GM23248 (cell line): ENCODE data around the gene GNAQ. TPM values are rescaled to one million over a fixed set of nuclear protein-coding genes. Genes with fewer than 3 reads are reported as not detected.
A peak's percentile ranks its signal among the peaks of the same experiment; 100 is the strongest.

Experiments used
- DNase-seq: peaks from one replicate; pipeline ENCODE4 v3.0.0-alpha.2; 2015
- H2AFZ ChIP-seq: fragments of 200-600 bp; sonication (generic); 2 replicates; pipeline ENCODE4 v1.6.1; 2016; ENCODE audit warnings: antibody characterized with exemption
- H3F3A ChIP-seq: fragments of 200-600 bp; sonication (generic); 2 replicates; pipeline ENCODE4 v1.6.1; 2016; ENCODE audit warnings: mild to moderate bottlenecking, antibody characterized with exemption, mixed run types; ENCODE audit not compliant: insufficient read depth
- H3K27ac ChIP-seq: fragments of 200-600 bp; sonication (generic); 2 replicates; pipeline ENCODE4 v1.5.1; 2016; ENCODE audit warnings: mild to moderate bottlenecking
- H3K27me3 ChIP-seq: fragments of 200-600 bp; sonication (generic); replicated peaks from 2 replicates; pipeline ENCODE4 v1.6.1; 2016; ENCODE audit warnings: mild to moderate bottlenecking; ENCODE audit not compliant: insufficient read depth
- H3K36me3 ChIP-seq: fragments of 200-600 bp; sonication (generic); 2 replicates; pipeline ENCODE4 v1.6.1; 2016; ENCODE audit warnings: low read depth, mild to moderate bottlenecking
- H3K4me1 ChIP-seq: fragments of 200-600 bp; sonication (generic); 2 replicates; pipeline ENCODE4 v1.6.1; 2016; ENCODE audit warnings: mild to moderate bottlenecking; ENCODE audit not compliant: insufficient read depth
- H3K4me2 ChIP-seq: fragments of 200-600 bp; sonication (generic); one replicate; pipeline ENCODE4 v1.6.1; 2016; ENCODE audit warnings: mild to moderate bottlenecking; ENCODE audit not compliant: unreplicated experiment
- H3K4me3 ChIP-seq: fragments of 200-600 bp; sonication (generic); 2 replicates; pipeline ENCODE4 v1.5.1; 2016; ENCODE audit warnings: mild to moderate bottlenecking
- H3K79me2 ChIP-seq: fragments of 200-600 bp; sonication (generic); 2 replicates; pipeline ENCODE4 v1.6.1; 2016; ENCODE audit warnings: mild to moderate bottlenecking; ENCODE audit not compliant: insufficient read depth
- H3K9ac ChIP-seq: fragments of 200-600 bp; sonication (generic); 2 replicates; pipeline ENCODE4 v1.6.1; 2016; ENCODE audit warnings: mild to moderate bottlenecking
- H3K9me2 ChIP-seq: fragments of 200-600 bp; sonication (generic); 2 replicates; pipeline ENCODE4 v1.6.1; 2016; ENCODE audit warnings: mixed run types, mild to moderate bottlenecking, moderate library complexity; ENCODE audit not compliant: insufficient read depth
- H3K9me3 ChIP-seq: fragments of 200-600 bp; sonication (generic); one replicate; pipeline ENCODE4 v1.6.1; 2017; ENCODE audit warnings: low read depth
- H4K20me1 ChIP-seq: fragments of 200-600 bp; sonication (generic); 2 replicates; pipeline ENCODE4 v1.6.0; 2016; ENCODE audit not compliant: insufficient read depth
- EZH2 ChIP-seq: fragments of 200-600 bp; sonication (generic); IDR thresholded peaks from 2 replicates; pipeline ENCODE4 v1.6.1; 2018; ENCODE audit warnings: antibody characterized with exemption, mild to moderate bottlenecking; ENCODE audit not compliant: insufficient read depth, poor library complexity, severe bottlenecking
- EZH2phosphoT487 ChIP-seq: fragments of 200-600 bp; sonication (generic); IDR thresholded peaks from 2 replicates; pipeline ENCODE4 v1.6.1; 2018; ENCODE audit warnings: antibody characterized with exemption, moderate library complexity, mild to moderate bottlenecking, low read depth; ENCODE audit not compliant: insufficient read depth
- WGBS, 2 experiments: methylation state at CpG; one replicate each; pipeline ENCODE4 v1.1.6; 2015 to 2017; ENCODE audit warnings: low lambda C conversion rate in 2 of 2, low coverage in 1 of 2; ENCODE audit errors: missing lambda C conversion rate in 2 of 2; 5-methylcytosine and 5-hydroxymethylcytosine counted together
- in situ Hi-C: fragments of 300-500 bp; cut with MboI; formaldehyde crosslinking; loops from 2 replicates; pipeline ENCODE4 v1.15.0; 2020
- polyA plus RNA-seq: library from polyadenylated mRNA; unstranded; fragments of >200 nt; fragmentation: Nextera tagmentation; extraction: Ambion mirVana; gene quantifications from 2 replicates; pipeline ENCODE4 v1.2.1, GENCODE V29; 2016
- total RNA-seq: library from RNA; depleted of rRNA; stranded (reverse); fragments of >200 nt; shearing (Covaris generic); gene quantifications from 2 replicates; pipeline ENCODE4 v1.2.3, GENCODE V29; 2014

The GNAQ gene
- total and polyA plus RNA-seq, 2 experiments from 2014 or later, result 11.5 to 32.7 TPM

- no peaks in the 10 kb centered on the region for H3K27me3 ChIP-seq
- no peaks in the 10 kb centered on the region for H3K36me3 ChIP-seq
- no peak overlapping the region for H3K27ac ChIP-seq
- H3K4me2 ChIP-seq, result no peak overlapping the region
- no peaks in the 10 kb centered on the region for H3K9me2 ChIP-seq
- no peaks in the 10 kb centered on the region for H3K9me3 ChIP-seq
- H3K79me2 ChIP-seq, result peaks cover 69% of the 10 kb centered on the region
- WGBS, 2 experiments, result 47 to 54% methylated on average over 5 of the region's 5 CpGs
- peaks cover 6% of the 10 kb centered on the region; the same call in 1 of the 2 replicates for H3F3A ChIP-seq
- no peak overlapping the region for H2AFZ ChIP-seq
- peak; percentile 20 for DNase-seq
- peaks cover 4% of the 10 kb centered on the region; the same call in 1 of the 2 replicates for H4K20me1 ChIP-seq
- H3K4me1 ChIP-seq, result peaks cover 37% of the 10 kb centered on the region
- in situ Hi-C loops, result no loop called here
- no peak for TF ChIP-seq EZH2
- no peak for TF ChIP-seq EZH2phosphoT487
- H3K4me3 ChIP-seq, result no peak overlapping the region
- H3K9ac ChIP-seq, result no peak overlapping the region
These were observed 121.4 kb downstream of the GNAQ start for GRCh38 chr9:77910194-77910621.

GRCh38 chr9:77909306-77909705 lies 122.3 kb downstream of the GNAQ start:
- Histone ChIP-seq H4K20me1 (peaks cover 4% of the 10 kb centered on the region; the same call in 1 of the 2 replicates), H3K27ac (no peak overlapping the region), H3F3A (peaks cover 6% of the 10 kb centered on the region; the same call in 1 of the 2 replicates), H3K4me2 (no peak overlapping the region), H3K9me3 (no peaks in the 10 kb centered on the region), H2AFZ (no peak overlapping the region), H3K79me2 (peaks cover 68% of the 10 kb centered on the region), H3K9me2 (no peaks in the 10 kb centered on the region), H3K27me3 (no peaks in the 10 kb centered on the region), H3K4me3 (no peak overlapping the region), H3K4me1 (peaks cover 33% of the 10 kb centered on the region), H3K9ac (no peak overlapping the region), H3K36me3 (no peaks in the 10 kb centered on the region)
- WGBS, 2 experiments, result 95 to 99% methylated on average over 5 of the region's 5 CpGs
- in situ Hi-C loops, result no loop called here
- no peak for TF ChIP-seq EZH2phosphoT487
- TF ChIP-seq EZH2, result no peak
- DNase-seq, result no peak

- no peak for DNase-seq
- no peak overlapping the region for H2AFZ ChIP-seq
- in situ Hi-C loops, result no loop called here
- WGBS, 2 experiments, result 98 to 100% methylated on average over 2 of the region's 2 CpGs
- H3K9me2 ChIP-seq, result no peaks in the 10 kb centered on the region
- H3K36me3 ChIP-seq, result no peaks in the 10 kb centered on the region
- no peaks in the 10 kb centered on the region for H3F3A ChIP-seq
- no peak overlapping the region for H3K9ac ChIP-seq
- no peak for TF ChIP-seq EZH2phosphoT487
- TF ChIP-seq EZH2, result no peak
- H3K4me1 ChIP-seq, result peaks cover 23% of the 10 kb centered on the region
- H3K79me2 ChIP-seq, result peaks cover 63% of the 10 kb centered on the region
- no peaks in the 10 kb centered on the region for H3K9me3 ChIP-seq
- H3K27me3 ChIP-seq, result no peaks in the 10 kb centered on the region
- peaks cover 4% of the 10 kb centered on the region; the same call in 1 of the 2 replicates for H4K20me1 ChIP-seq
- no peak overlapping the region for H3K4me2 ChIP-seq
- H3K4me3 ChIP-seq, result no peak overlapping the region
- no peak overlapping the region for H3K27ac ChIP-seq
These were observed 123.3 kb downstream of the GNAQ start for GRCh38 chr9:77908293-77908692.

GRCh38 chr9:77907585-77907984 lies 124.0 kb downstream of the GNAQ start:
- in situ Hi-C loops, result no loop called here
- Histone ChIP-seq H4K20me1 (peaks cover 4% of the 10 kb centered on the region; the same call in 1 of the 2 replicates), H2AFZ (no peak overlapping the region), H3K36me3 (no peaks in the 10 kb centered on the region), H3K9me3 (no peaks in the 10 kb centered on the region), H3K27me3 (no peaks in the 10 kb centered on the region), H3K4me2 (peak overlapping the region; percentile 33), H3K79me2 (peaks cover 59% of the 10 kb centered on the region), H3K27ac (no peak overlapping the region), H3K9ac (no peak overlapping the region), H3F3A (no peaks in the 10 kb centered on the region), H3K4me1 (peaks cover 23% of the 10 kb centered on the region), H3K4me3 (no peak overlapping the region), H3K9me2 (no peaks in the 10 kb centered on the region)
- peak; percentile 49 for DNase-seq
- 7 to 11% methylated on average over 4 of the region's 4 CpGs for WGBS, 2 experiments
- TF ChIP-seq EZH2phosphoT487 (no peak), EZH2 (no peak)
